ENCODE data around the gene DSCAML1.

The DSCAML1 gene

GRCh38 chr11:117524468-117525183, 272.4 kb downstream of the DSCAML1 start:
- Histone ChIP-seq H3K27ac (no peak overlapping the region), H3K9me3 (no peaks in the 10 kb centered on the region), H3K4me1 (no peaks in the 10 kb centered on the region), H3K4me3 (no peak overlapping the region), H3K27me3 (peaks cover 0 to 21% of the 10 kb centered on the region in 2 donors), H3K36me3 (no peaks in the 10 kb centered on the region)
- no peak for DNase-seq
- intact Hi-C loops (cut with DNase I; ENCODE audit: low total_unique reads), result no loop called here
- TF ChIP-seq CTCF (IDR thresholded peaks at IDR 0.05), result no peak

- DNase-seq, result no peak
- no peaks in the 10 kb centered on the region for H3K9me3 ChIP-seq
- peaks cover 0 to 18% of the 10 kb centered on the region in 2 donors for H3K27me3 ChIP-seq
- H3K4me1 ChIP-seq, result no peaks in the 10 kb centered on the region
- intact Hi-C loops (cut with DNase I; ENCODE audit: low total_unique reads), result no loop called here
- no peaks in the 10 kb centered on the region for H3K36me3 ChIP-seq
- H3K27ac ChIP-seq, result no peak overlapping the region
- TF ChIP-seq CTCF (IDR thresholded peaks at IDR 0.05), result no peak
- H3K4me3 ChIP-seq, result no peak overlapping the region
Observed at GRCh38 chr11:117523680-117524079, 273.3 kb downstream of the DSCAML1 start.

- no peaks in the 10 kb centered on the region for H3K36me3 ChIP-seq
- intact Hi-C loops (cut with DNase I; ENCODE audit: low total_unique reads), result no loop called here
- no peak overlapping the region for H3K4me3 ChIP-seq
- H3K9me3 ChIP-seq, result no peaks in the 10 kb centered on the region
- peaks cover 0 to 3% of the 10 kb centered on the region in 2 donors for H3K27me3 ChIP-seq
- DNase-seq, result no peak
- no peaks in the 10 kb centered on the region for H3K4me1 ChIP-seq
- no peak for TF ChIP-seq CTCF (IDR thresholded peaks at IDR 0.05)
- H3K27ac ChIP-seq, result no peak overlapping the region
Observed at GRCh38 chr11:117521974-117522373, 275.0 kb downstream of the DSCAML1 start.

- intact Hi-C loops (cut with DNase I; ENCODE audit: low total_unique reads), result no loop called here
- no peak for DNase-seq
- no peak overlapping the region for H3K27ac ChIP-seq
Observed at GRCh38 chr11:117520966-117521365, 276.1 kb downstream of the DSCAML1 start.

GRCh38 chr11:117520201-117520600, 276.8 kb downstream of the DSCAML1 start:
- TF ChIP-seq CTCF (IDR thresholded peaks at IDR 0.05), result no peak
- intact Hi-C loops (cut with DNase I; ENCODE audit: low total_unique reads), result no loop called here
- H3K4me1 ChIP-seq, result no peaks in the 10 kb centered on the region
- H3K36me3 ChIP-seq, result no peaks in the 10 kb centered on the region
- no peak for DNase-seq
- no peaks in the 10 kb centered on the region for H3K9me3 ChIP-seq
- H3K27ac ChIP-seq, result no peak overlapping the region
- no peak overlapping the region for H3K4me3 ChIP-seq
- H3K27me3 ChIP-seq, result peaks cover 0 to 7% of the 10 kb centered on the region in 2 donors

More at GRCh38 chr11:117520966-117521365, 276.1 kb downstream of the DSCAML1 start:
- no peaks in the 10 kb centered on the region for H3K9me3 ChIP-seq
- no peaks in the 10 kb centered on the region for H3K4me1 ChIP-seq
- TF ChIP-seq CTCF (IDR thresholded peaks at IDR 0.05), result no peak
- peaks cover 0 to 5% of the 10 kb centered on the region in 2 donors for H3K27me3 ChIP-seq
- no peak overlapping the region for H3K4me3 ChIP-seq
- H3K36me3 ChIP-seq, result no peaks in the 10 kb centered on the region
